ENCODE data around the gene TYMP.

TYMP gene

DNA sequence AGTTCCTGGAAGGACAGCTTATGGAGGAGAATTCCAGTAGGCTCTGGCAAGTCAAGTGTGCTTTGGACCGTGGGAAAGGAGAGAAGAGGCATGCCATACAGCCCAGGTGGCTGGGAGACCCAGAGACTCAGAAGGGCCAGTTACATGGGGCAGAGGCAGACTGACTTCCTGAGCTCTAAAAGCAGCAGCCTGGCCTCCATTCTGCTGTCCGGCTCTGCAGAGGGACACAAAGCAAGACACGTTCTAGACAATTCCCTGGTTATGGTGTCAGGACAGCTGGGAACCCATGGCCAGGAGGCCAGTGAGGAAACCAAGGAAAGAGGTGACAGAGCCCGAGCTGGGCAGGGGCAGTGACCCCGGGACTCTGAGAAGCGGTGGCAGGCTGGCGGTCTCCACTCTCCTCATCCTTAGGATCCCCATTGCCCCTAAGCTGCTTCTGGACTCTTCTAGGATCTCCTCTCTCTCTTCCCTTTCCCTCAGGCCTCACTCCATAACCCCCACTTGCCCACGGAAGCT is 45.7 kb upstream of the TYMP start:
- H3K9me3 ChIP-seq (ENCODE audit: low read length), result no peaks in the 10 kb centered on the region
- no peak overlapping the region for H3K4me2 ChIP-seq (ENCODE audit: low read length)
- no peaks in the 10 kb centered on the region for H4K20me1 ChIP-seq (ENCODE audit: insufficient read depth, low read length)
- no peaks in the 10 kb centered on the region for H3K79me2 ChIP-seq (ENCODE audit: insufficient read depth, low read length)
- H3K9me2 ChIP-seq (ENCODE audit: low read depth, low read length), result no peaks in the 10 kb centered on the region
- H3F3A ChIP-seq (ENCODE audit: insufficient read depth, low read length), result no peaks in the 10 kb centered on the region
- H3K9ac ChIP-seq (ENCODE audit: low read length), result no peak overlapping the region
- H2AFZ ChIP-seq (ENCODE audit: low read length), result no peak overlapping the region
- H3K4me3 ChIP-seq (ENCODE audit: low read depth, low read length, poor library complexity, severe bottlenecking), result no peak overlapping the region
- H3K4me1 ChIP-seq (ENCODE audit: insufficient read depth, low read length, severe bottlenecking), result no peaks in the 10 kb centered on the region
- TF ChIP-seq EZH2 (IDR thresholded peaks at IDR 0.05; ENCODE audit: borderline replicate concordance, low read length), result no peak
- H3K36me3 ChIP-seq (ENCODE audit: insufficient read depth, low read length), result peaks cover 88% of the 10 kb centered on the region
- H3K27ac ChIP-seq (ENCODE audit: low read depth, low read length, poor library complexity, severe bottlenecking), result no peak overlapping the region
- no peaks in the 10 kb centered on the region for H3K27me3 ChIP-seq (ENCODE audit: insufficient read depth, low read length)

GRCh38 chr22:50574383-50574755 is 44.6 kb upstream of the TYMP start:
- Histone ChIP-seq H3K9ac (ENCODE audit: low read length) (no peak overlapping the region), H3K27me3 (ENCODE audit: insufficient read depth, low read length) (no peaks in the 10 kb centered on the region), H2AFZ (ENCODE audit: low read length) (no peak overlapping the region), H3K4me2 (ENCODE audit: low read length) (no peak overlapping the region), H3K4me1 (ENCODE audit: insufficient read depth, low read length, severe bottlenecking) (peaks cover 7% of the 10 kb centered on the region), H3K9me2 (ENCODE audit: low read depth, low read length) (no peaks in the 10 kb centered on the region), H3K27ac (ENCODE audit: low read depth, low read length, poor library complexity, severe bottlenecking) (no peak overlapping the region), H3K4me3 (ENCODE audit: low read depth, low read length, poor library complexity, severe bottlenecking) (no peak overlapping the region), H3K9me3 (ENCODE audit: low read length) (no peaks in the 10 kb centered on the region), H3F3A (ENCODE audit: insufficient read depth, low read length) (no peaks in the 10 kb centered on the region), H3K36me3 (ENCODE audit: insufficient read depth, low read length) (peaks cover 88% of the 10 kb centered on the region), H3K79me2 (ENCODE audit: insufficient read depth, low read length) (no peaks in the 10 kb centered on the region), H4K20me1 (ENCODE audit: insufficient read depth, low read length) (no peaks in the 10 kb centered on the region)
- TF ChIP-seq EZH2 (IDR thresholded peaks at IDR 0.05; ENCODE audit: borderline replicate concordance, low read length), result no peak
- no peak for TF ChIP-seq CTCF (IDR thresholded peaks at IDR 0.05; ENCODE audit: low read length)

DNA sequence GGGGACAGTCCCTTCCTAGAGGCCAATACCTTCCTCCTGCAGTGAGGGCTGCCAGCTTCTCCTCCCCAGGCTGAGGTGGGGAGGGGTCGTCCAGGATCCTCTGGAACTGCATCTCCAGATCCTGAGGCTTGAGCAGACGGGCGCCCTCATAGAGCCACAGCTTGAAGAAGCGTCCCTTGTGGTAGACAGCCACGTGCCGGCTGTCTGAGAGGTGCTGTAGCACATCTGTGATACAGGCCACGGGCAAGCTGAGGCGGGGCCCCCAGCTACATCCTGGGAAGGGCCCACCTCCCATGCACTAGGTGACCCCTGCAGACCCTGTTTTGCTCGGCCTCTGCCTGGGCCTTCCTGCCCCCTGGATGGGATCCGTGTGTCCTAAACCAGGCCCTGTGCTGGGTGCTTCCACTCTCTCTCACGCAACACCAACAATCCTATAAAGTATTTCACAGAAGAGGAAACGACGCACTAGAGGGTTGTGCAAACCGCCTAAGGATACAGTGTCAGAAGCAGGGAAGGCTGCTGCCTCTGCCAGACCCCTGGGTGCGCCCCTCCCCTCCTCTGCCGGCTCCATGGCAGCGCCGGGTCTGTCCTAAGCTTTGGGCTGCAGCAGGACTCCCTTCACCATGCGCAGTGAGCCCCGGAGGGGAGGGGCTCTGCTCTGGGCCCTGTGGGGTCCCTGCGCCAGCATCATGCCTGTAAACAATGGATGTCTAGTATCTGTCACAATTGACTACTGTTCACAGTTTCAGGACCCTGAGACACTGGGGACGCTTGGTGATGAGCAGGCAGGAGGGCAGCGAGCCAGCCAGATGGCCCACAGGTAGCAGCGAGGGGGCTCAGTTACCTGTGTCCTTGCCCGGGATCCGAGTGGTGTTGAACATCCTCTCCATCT is 43.9 kb upstream of the TYMP start:
- Histone ChIP-seq H3K27ac (ENCODE audit: low read depth, low read length, poor library complexity, severe bottlenecking) (no peak overlapping the region), H3F3A (ENCODE audit: insufficient read depth, low read length) (no peaks in the 10 kb centered on the region), H2AFZ (ENCODE audit: low read length) (no peak overlapping the region), H3K9ac (ENCODE audit: low read length) (no peak overlapping the region), H3K9me2 (ENCODE audit: low read depth, low read length) (no peaks in the 10 kb centered on the region), H3K79me2 (ENCODE audit: insufficient read depth, low read length) (no peaks in the 10 kb centered on the region), H3K4me3 (ENCODE audit: low read depth, low read length, poor library complexity, severe bottlenecking) (no peak overlapping the region), H3K9me3 (ENCODE audit: low read length) (no peaks in the 10 kb centered on the region), H3K36me3 (ENCODE audit: insufficient read depth, low read length) (peaks cover 87% of the 10 kb centered on the region), H3K4me1 (ENCODE audit: insufficient read depth, low read length, severe bottlenecking) (peaks cover 7% of the 10 kb centered on the region), H3K4me2 (ENCODE audit: low read length) (no peak overlapping the region), H3K27me3 (ENCODE audit: insufficient read depth, low read length) (no peaks in the 10 kb centered on the region), H4K20me1 (ENCODE audit: insufficient read depth, low read length) (no peaks in the 10 kb centered on the region)
- no peak for TF ChIP-seq CTCF (IDR thresholded peaks at IDR 0.05; ENCODE audit: low read length)
- TF ChIP-seq EZH2 (IDR thresholded peaks at IDR 0.05; ENCODE audit: borderline replicate concordance, low read length), result no peak

All from OCI-LY1 (cell line).